Stomach (tissue), 4 donors: ENCODE data around the gene INPP4B.

Experiments
- POLR2A ChIP-seq, 4 donors: fragments of 450-650 bp; IDR thresholded peaks; one replicate each; pipeline ENCODE4 v1.6.1; 2016; ENCODE audit warnings: antibody characterized with exemption in 4 of 4, control low read depth in 2 of 4, mild to moderate bottlenecking in 1 of 4, moderate library complexity in 1 of 4
- TF ChIP-seq, protein P1 (sequence below), 7 experiments: fragments of 450-650 bp in 4 of 7; fragments of 200-600 bp in 3 of 7; sonication (generic) in 3 of 7; IDR thresholded peaks; one replicate each; pipeline ENCODE4 v1.5.1; 2016 to 2019; ENCODE audit warnings: antibody characterized with exemption in 7 of 7, control low read depth in 2 of 7, mild to moderate bottlenecking in 1 of 7

DNA sequence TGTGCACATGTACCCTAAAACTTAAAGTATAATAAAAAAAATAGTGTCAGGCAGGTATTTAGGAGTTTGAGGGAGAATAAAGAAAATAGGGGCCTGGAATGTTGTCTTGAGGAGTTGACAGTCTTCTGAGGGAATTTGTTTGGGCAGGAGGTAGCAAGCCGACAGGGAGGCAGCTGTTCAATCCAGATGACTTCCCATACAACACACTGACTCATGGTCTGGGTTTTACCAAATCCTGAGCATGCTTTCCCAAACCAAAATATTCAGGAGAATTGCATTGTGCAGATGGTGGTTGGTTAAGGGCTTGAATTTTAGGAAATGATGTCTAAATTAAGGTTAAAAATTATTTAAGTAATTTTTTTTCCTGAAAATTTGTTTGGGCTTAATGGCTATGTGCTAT, 430.0 kb downstream of the INPP4B start:
- TF ChIP-seq, protein P1, sequence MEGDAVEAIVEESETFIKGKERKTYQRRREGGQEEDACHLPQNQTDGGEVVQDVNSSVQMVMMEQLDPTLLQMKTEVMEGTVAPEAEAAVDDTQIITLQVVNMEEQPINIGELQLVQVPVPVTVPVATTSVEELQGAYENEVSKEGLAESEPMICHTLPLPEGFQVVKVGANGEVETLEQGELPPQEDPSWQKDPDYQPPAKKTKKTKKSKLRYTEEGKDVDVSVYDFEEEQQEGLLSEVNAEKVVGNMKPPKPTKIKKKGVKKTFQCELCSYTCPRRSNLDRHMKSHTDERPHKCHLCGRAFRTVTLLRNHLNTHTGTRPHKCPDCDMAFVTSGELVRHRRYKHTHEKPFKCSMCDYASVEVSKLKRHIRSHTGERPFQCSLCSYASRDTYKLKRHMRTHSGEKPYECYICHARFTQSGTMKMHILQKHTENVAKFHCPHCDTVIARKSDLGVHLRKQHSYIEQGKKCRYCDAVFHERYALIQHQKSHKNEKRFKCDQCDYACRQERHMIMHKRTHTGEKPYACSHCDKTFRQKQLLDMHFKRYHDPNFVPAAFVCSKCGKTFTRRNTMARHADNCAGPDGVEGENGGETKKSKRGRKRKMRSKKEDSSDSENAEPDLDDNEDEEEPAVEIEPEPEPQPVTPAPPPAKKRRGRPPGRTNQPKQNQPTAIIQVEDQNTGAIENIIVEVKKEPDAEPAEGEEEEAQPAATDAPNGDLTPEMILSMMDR (IDR thresholded peaks at IDR 0.05) = no peak
- TF ChIP-seq POLR2A (IDR thresholded peaks at IDR 0.05) = no peak
